Activated naive CD8-positive, alpha-beta T cell (primary cell): Measurements from ENCODE around the gene CDK14.

ENCODE experiments used
- H3K27ac Mint-ChIP-seq: one replicate; pipeline ENCODE4 v1.8.0; 2021; ENCODE audit warnings: mixed read lengths
- H3K27me3 Mint-ChIP-seq: one replicate; pipeline ENCODE4 v1.8.0; 2021; ENCODE audit warnings: mixed read lengths
- H3K36me3 Mint-ChIP-seq: one replicate; pipeline ENCODE4 v1.8.0; 2021; ENCODE audit warnings: mixed read lengths
- H3K4me1 Mint-ChIP-seq: one replicate; pipeline ENCODE4 v1.8.0; 2021; ENCODE audit warnings: low read depth, mixed read lengths
- H3K4me3 Mint-ChIP-seq: one replicate; pipeline ENCODE4 v1.8.0; 2021; ENCODE audit warnings: mild to moderate bottlenecking, mixed read lengths
- H3K9me3 Mint-ChIP-seq: one replicate; pipeline ENCODE4 v1.8.0; 2021; ENCODE audit warnings: low read depth, mixed read lengths

The CDK14 gene

DNA sequence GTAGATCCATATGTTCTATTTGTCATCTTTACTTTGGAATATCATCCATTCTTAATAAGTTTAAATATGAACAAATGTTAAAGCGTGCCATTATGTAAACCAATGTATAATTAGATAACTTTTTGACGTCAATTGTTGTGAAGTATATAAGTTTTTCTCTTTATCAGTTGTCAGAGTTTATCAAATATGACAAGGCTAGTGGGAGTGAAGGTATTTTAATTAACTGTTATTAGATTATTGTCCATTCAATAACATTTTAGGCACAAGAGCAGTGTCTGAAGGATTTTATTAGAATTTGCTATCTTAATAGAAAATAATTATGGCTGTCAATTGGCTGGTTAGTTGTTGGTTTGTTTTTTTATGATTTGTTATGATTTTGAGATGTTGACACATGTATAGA is 280.6 kb downstream of the CDK14 start:
- no peak overlapping the region for H3K4me3 Mint-ChIP-seq
- H3K27ac Mint-ChIP-seq = no peak overlapping the region
- H3K9me3 Mint-ChIP-seq = peaks cover 3% of the 10 kb centered on the region
- no peaks in the 10 kb centered on the region for H3K27me3 Mint-ChIP-seq
- H3K4me1 Mint-ChIP-seq = no peaks in the 10 kb centered on the region
- no peaks in the 10 kb centered on the region for H3K36me3 Mint-ChIP-seq

DNA sequence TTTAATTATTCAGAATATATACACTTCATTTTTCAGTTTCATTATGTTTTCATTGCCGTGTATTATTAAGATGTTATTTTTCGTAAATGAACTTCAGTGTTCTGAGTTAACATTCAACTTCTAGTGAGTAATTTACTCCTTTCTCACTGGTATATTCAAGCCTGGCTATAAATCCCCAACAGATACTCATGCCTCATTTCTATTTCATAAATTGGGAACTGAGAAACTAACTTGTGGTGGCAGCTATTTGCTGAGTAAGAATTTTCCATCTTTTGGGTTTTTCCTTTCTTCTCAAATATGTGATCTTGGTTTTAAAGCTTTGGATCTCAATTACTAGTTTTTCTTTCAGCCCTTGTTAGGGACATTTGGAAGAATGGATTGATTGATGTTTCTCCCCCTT is 281.1 kb downstream of the CDK14 start:
- H3K9me3 Mint-ChIP-seq = peaks cover 3% of the 10 kb centered on the region
- H3K4me1 Mint-ChIP-seq = no peaks in the 10 kb centered on the region
- H3K27me3 Mint-ChIP-seq = no peaks in the 10 kb centered on the region
- no peak overlapping the region for H3K4me3 Mint-ChIP-seq
- no peak overlapping the region for H3K27ac Mint-ChIP-seq
- H3K36me3 Mint-ChIP-seq = no peaks in the 10 kb centered on the region

DNA sequence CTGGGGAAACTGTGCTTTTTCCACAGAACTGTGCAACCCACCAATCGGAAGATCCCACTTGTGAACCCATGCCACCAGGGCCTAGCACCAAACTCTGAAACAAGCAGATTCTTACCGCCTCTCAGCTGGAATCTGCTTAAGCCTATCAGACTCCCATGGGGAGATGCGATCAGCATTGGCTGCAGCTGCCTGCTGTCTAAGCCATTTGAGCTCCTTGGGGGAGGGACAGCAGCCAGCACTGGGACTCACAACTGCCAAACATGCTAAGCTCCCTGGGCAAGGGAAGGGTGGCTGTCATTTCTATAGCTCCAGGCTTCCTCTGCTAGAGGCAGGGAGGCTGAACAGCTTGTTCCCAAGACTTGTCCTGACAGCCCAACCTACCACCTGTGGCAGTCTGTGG is 283.8 kb downstream of the CDK14 start:
- H3K27me3 Mint-ChIP-seq = no peaks in the 10 kb centered on the region
- H3K4me1 Mint-ChIP-seq = no peaks in the 10 kb centered on the region
- no peak overlapping the region for H3K27ac Mint-ChIP-seq
- no peak overlapping the region for H3K4me3 Mint-ChIP-seq
- H3K9me3 Mint-ChIP-seq = peaks cover 3% of the 10 kb centered on the region
- H3K36me3 Mint-ChIP-seq = no peaks in the 10 kb centered on the region

DNA sequence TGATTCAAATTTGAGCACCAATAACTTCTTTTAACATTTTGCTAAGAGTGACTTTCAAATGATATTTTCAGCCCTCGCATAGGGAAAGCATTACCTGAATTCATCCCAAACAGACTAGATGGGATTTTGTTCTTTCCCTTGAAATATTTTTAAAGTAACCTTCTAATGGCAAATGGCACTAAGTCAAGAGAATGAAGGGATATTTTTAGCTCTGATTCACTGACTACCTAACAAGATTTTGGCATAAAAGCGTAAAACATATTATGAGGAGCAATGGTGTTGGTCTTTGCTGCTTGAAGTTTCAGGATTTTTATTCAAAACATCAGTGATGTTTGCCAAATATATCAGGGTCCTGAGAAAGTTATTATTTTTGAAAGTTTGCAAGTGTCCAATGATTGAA is 290.3 kb downstream of the CDK14 start:
- H3K4me3 Mint-ChIP-seq = no peak overlapping the region
- no peak overlapping the region for H3K27ac Mint-ChIP-seq
- H3K36me3 Mint-ChIP-seq = no peaks in the 10 kb centered on the region
- no peaks in the 10 kb centered on the region for H3K27me3 Mint-ChIP-seq
- H3K9me3 Mint-ChIP-seq = no peaks in the 10 kb centered on the region
- no peaks in the 10 kb centered on the region for H3K4me1 Mint-ChIP-seq

DNA sequence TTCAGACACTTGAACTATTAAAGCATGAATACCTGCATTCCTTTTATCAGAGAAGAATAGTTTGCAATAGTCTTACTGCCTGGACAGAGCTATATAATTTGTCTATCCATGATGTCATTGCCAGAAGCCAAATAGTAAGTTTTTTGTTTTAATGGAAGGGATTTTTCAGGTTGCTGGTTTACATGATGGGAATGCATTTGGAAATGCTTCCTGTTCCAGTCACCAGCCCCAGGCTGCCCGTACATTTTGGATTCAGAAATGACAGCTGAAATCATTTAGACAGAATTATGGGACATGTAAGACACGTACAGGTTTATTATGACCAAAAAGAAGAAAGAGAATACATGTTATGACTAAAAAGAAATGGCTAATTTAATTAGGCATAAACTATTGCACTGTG is 293.1 kb downstream of the CDK14 start:
- H3K9me3 Mint-ChIP-seq = no peaks in the 10 kb centered on the region
- no peaks in the 10 kb centered on the region for H3K4me1 Mint-ChIP-seq
- H3K27me3 Mint-ChIP-seq = no peaks in the 10 kb centered on the region
- H3K4me3 Mint-ChIP-seq = no peak overlapping the region
- no peaks in the 10 kb centered on the region for H3K36me3 Mint-ChIP-seq
- no peak overlapping the region for H3K27ac Mint-ChIP-seq

DNA sequence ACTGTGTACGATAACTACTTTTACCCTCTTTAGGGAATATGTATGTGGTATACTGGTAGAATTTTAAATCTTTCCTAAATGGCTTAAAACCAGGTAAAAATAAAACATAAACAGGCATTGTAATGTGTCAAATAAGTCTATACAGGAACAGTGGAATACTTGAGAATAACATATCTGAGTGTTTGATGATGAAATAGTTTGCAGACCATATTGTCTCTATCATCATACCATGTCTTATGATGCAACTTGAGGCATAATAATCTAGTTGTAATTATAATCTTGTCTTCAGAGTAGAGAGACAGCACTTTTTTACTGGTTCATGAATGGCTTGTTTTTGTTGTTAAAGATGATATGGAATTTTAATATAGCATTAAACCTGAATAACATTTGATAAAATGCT is 293.5 kb downstream of the CDK14 start:
- H3K27me3 Mint-ChIP-seq = no peaks in the 10 kb centered on the region
- H3K4me3 Mint-ChIP-seq = no peak overlapping the region
- no peak overlapping the region for H3K27ac Mint-ChIP-seq
- no peaks in the 10 kb centered on the region for H3K9me3 Mint-ChIP-seq
- no peaks in the 10 kb centered on the region for H3K4me1 Mint-ChIP-seq
- H3K36me3 Mint-ChIP-seq = no peaks in the 10 kb centered on the region

DNA sequence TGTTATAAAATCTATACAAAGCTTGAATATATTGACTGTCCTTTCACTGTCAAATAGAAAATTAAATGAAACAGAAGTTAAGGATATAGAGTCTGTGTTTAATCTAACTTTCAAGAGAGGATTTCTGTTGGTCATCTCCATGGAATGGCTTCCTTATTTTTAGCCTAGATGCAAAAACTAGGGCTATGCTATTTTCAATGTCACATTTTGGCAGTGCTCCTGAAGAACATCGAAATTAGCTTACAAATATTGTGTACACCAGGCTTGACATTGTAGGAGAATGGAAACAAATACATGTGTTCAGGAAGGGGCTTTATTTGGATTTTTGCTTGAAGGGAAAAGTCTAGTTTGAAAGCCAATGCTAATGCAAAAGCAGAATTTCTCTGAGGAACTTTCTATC is 295.4 kb downstream of the CDK14 start:
- Mint-ChIP-seq H3K9me3 (no peaks in the 10 kb centered on the region), H3K4me1 (no peaks in the 10 kb centered on the region), H3K27me3 (no peaks in the 10 kb centered on the region), H3K4me3 (no peak overlapping the region), H3K36me3 (no peaks in the 10 kb centered on the region), H3K27ac (no peak overlapping the region)

DNA sequence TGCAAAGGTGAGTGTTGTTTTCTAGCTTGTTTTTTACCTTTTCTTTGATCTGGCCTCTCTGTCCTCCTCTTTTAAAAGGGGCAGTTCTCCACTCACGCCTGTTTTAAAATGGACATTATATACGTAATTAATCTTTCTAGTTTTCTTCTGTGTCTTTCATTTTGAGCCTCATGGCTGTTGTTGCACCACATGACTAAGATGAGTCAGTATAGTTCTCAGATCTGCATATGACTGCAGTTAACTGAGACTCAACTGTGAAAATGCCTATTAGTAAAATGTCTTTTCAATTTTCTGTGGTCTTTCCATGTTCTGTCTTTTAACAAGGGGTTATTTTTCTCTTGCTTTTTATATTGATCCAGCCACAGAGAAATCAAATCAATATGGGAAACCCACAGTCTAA is 296.1 kb downstream of the CDK14 start:
- no peaks in the 10 kb centered on the region for H3K9me3 Mint-ChIP-seq
- H3K27ac Mint-ChIP-seq = no peak overlapping the region
- no peaks in the 10 kb centered on the region for H3K4me1 Mint-ChIP-seq
- no peaks in the 10 kb centered on the region for H3K36me3 Mint-ChIP-seq
- no peak overlapping the region for H3K4me3 Mint-ChIP-seq
- H3K27me3 Mint-ChIP-seq = no peaks in the 10 kb centered on the region

DNA sequence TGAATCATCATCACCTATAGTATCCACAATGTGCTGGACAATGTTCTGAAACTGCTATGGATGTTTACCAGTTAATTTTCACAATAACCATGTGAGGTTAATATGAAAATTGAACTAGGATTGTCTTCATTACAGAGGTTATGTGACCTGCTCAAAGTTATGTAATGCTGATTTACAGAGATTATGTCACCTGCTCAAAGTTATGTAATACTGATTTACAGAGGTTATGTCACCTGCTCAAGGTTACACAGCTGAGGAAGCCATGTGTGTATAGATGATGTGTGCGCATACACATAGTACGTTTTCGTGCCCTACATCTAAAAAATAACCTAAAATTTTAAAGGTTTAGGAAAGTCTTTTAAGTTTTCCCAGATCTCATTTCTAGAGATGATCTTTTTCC is 298.0 kb downstream of the CDK14 start:
- no peaks in the 10 kb centered on the region for H3K27me3 Mint-ChIP-seq
- no peaks in the 10 kb centered on the region for H3K4me1 Mint-ChIP-seq
- H3K36me3 Mint-ChIP-seq = no peaks in the 10 kb centered on the region
- H3K9me3 Mint-ChIP-seq = no peaks in the 10 kb centered on the region
- H3K4me3 Mint-ChIP-seq = no peak overlapping the region
- H3K27ac Mint-ChIP-seq = no peak overlapping the region

DNA sequence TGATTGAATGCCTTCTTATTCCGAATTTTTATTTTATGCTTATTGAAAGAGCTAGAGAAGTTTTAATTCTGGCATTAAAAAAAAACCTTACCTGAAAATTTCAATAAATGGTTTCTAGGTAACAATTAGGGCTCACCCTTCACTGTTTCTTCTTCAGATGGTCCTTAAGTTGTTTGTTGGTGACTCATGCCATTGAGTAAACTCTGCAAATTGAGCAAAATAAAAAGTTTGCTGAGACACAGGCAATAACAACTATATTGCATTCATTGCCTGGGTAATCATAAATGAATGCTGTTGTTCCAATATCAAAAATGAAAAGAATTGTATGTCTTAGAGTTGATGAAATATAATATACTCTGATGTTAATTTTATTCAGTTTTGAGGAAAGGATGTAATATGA is 300.3 kb downstream of the CDK14 start:
- Mint-ChIP-seq H3K4me3 (no peak overlapping the region), H3K4me1 (no peaks in the 10 kb centered on the region), H3K9me3 (no peaks in the 10 kb centered on the region), H3K27me3 (no peaks in the 10 kb centered on the region), H3K27ac (no peak overlapping the region), H3K36me3 (no peaks in the 10 kb centered on the region)

DNA sequence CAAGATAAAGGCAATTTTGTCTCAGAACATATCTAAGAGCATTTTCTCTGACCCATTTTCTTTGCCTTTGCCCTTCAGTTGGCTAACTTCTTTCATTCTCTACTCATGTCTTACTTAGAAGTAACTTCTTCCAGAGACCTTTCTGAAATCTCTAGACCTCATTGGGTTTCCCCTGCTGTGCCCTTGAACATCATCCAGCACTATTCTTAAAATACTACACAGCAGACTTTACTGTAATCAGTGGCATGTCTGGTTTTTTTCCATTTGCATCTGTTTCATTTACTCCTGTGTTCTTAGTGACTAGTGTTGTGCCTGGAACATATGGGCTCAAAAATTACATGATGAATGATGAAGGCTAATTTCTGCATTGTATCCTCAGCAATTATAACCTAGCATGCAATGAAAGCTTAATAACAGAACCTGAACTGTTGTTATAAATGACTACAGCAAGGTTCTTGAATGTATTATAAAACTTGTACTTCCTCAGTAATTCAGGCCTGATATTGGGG is 301.9 kb downstream of the CDK14 start:
- H3K4me3 Mint-ChIP-seq = no peak overlapping the region
- no peak overlapping the region for H3K27ac Mint-ChIP-seq
- no peaks in the 10 kb centered on the region for H3K36me3 Mint-ChIP-seq
- H3K27me3 Mint-ChIP-seq = no peaks in the 10 kb centered on the region
- no peaks in the 10 kb centered on the region for H3K9me3 Mint-ChIP-seq
- no peaks in the 10 kb centered on the region for H3K4me1 Mint-ChIP-seq

DNA sequence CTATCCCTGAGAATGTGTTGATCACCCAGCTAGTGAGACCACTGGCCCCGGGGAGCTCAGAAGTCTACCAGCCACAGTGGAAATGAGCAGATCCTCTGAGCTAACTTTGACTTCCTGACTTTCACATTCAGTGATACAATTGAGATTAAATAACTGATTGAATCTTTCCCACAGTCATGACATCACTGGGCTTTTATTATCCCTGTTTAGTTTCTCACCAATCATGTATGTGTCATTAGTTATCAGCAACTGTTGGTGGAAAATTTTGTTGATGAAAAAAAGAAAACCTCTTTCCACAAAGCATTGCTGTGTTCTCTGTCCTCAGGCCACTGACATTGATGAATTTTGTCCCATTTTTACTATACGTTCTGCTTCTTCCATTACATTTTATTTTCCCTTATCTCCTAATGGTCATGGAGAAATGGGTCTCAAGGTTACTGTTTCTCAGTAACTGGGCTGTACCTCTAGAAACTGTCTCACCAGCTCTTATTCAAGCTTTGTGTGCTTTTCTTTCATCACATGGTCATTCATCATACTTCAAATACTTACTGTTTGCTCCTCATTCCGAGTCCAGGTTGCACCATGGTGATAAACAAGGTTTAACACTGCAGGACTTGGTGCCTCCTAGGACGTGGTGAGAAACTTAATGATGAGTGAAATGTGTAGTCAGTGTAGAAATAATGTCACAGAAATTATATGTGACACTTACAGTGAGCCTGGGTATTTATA is 304.7 kb downstream of the CDK14 start:
- no peaks in the 10 kb centered on the region for H3K36me3 Mint-ChIP-seq
- no peak overlapping the region for H3K4me3 Mint-ChIP-seq
- H3K4me1 Mint-ChIP-seq = no peaks in the 10 kb centered on the region
- H3K27ac Mint-ChIP-seq = no peak overlapping the region
- no peaks in the 10 kb centered on the region for H3K27me3 Mint-ChIP-seq
- H3K9me3 Mint-ChIP-seq = no peaks in the 10 kb centered on the region

DNA sequence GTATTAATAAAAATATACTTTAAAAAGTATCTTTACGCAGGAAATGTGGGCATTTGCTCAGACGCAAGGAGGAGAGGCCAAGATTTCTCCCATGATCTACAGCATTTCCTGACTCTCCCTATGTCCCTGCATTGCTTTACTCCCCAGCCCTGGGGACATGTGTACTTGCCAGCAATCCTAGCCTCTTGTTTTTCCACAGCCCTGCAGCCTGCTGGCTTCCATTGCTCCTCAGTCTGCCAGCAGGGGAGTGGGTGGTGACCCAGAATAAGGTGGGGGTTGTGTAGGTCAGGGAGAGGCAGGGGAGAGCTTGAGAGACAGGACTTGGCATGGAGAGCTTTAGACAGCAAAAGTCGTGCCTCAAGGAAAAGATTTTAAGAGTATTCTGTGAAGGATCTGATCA is 307.7 kb downstream of the CDK14 start:
- H3K27ac Mint-ChIP-seq = no peak overlapping the region
- H3K36me3 Mint-ChIP-seq = no peaks in the 10 kb centered on the region
- H3K9me3 Mint-ChIP-seq = no peaks in the 10 kb centered on the region
- H3K4me1 Mint-ChIP-seq = no peaks in the 10 kb centered on the region
- no peaks in the 10 kb centered on the region for H3K27me3 Mint-ChIP-seq
- no peak overlapping the region for H3K4me3 Mint-ChIP-seq

DNA sequence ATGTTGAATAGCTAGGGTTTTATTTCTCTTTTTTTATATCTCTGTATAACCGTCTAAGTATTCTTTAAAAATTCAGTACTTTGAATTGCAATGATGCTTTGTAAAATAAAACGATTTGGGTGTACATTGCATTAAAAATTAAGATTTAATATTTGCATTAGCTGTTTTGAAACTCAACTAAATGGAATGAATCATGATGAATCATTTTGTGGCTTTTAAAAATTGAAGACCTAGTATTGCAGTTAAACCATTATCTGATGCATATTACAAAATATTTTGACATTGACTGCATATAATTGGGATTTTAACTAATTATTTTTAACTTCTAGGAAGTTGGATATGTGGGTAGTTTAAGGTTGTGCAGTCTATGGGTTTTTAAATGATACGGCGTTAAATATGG is 314.0 kb downstream of the CDK14 start:
- peaks cover 1% of the 10 kb centered on the region for H3K27me3 Mint-ChIP-seq
- H3K36me3 Mint-ChIP-seq = no peaks in the 10 kb centered on the region
- no peak overlapping the region for H3K4me3 Mint-ChIP-seq

DNA sequence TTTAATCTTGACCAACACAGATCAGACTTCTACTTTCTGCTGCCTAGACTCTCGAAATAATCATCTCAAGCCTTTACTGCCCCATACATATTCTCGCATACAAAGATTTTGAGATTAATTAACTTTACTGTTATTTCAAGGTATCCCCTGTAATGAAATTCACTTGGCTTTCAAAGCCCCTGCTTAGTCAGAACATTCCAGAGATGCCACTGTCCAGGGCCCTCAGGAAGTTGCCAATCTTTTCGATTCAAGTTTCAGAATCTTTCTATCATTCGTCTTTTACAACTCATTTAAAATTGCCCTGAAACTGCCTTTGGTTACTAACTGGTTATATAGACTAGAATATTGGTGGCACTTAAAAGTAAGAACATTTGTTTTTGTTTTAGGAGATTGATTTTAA is 320.2 kb downstream of the CDK14 start:
- Mint-ChIP-seq H3K27ac (no peak overlapping the region), H3K4me3 (no peak overlapping the region)

More for the DNA sequence above, 314.0 kb downstream of the CDK14 start:
- Mint-ChIP-seq H3K4me1 (no peaks in the 10 kb centered on the region), H3K27ac (no peak overlapping the region), H3K9me3 (peaks cover 3% of the 10 kb centered on the region)

DNA sequence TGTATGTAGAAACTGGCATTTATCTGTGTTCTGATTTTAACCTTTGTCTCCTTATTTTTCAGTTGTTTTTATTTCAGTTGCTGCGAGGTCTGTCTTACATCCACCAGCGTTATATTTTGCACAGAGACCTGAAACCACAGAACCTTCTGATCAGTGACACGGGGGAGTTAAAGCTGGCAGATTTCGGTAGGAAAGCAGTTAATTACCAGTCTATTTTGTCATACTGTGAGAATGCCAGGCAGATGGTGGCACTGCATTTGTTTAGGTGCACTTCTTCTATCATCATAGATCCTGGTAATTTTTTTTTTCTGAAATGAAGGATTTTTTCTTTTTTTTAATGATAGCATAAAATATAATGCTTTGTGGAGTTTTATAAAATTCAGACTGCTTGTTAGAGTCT is 321.4 kb downstream of the CDK14 start:
- no peaks in the 10 kb centered on the region for H3K36me3 Mint-ChIP-seq
- peaks cover 1% of the 10 kb centered on the region for H3K27me3 Mint-ChIP-seq
- H3K9me3 Mint-ChIP-seq = peaks cover 3% of the 10 kb centered on the region
- no peak overlapping the region for H3K27ac Mint-ChIP-seq
- no peaks in the 10 kb centered on the region for H3K4me1 Mint-ChIP-seq
- H3K4me3 Mint-ChIP-seq = no peak overlapping the region

More for the DNA sequence above, 320.2 kb downstream of the CDK14 start:
- H3K27me3 Mint-ChIP-seq = peaks cover 1% of the 10 kb centered on the region
- no peaks in the 10 kb centered on the region for H3K36me3 Mint-ChIP-seq
- peaks cover 3% of the 10 kb centered on the region for H3K9me3 Mint-ChIP-seq
- H3K4me1 Mint-ChIP-seq = no peaks in the 10 kb centered on the region
